Tibial nerve (tissue), 4 donors: ENCODE data around the gene SDK1. TPM values are rescaled to one million over a fixed set of nuclear protein-coding genes. Genes with fewer than 3 reads are reported as not detected.

Experiments
- DNase-seq, 2 donors: peaks; one replicate each; pipeline ENCODE4 v3.0.0-alpha.2; 2019; ENCODE audit warnings: low spot score in 2 of 2
- H3K27ac ChIP-seq, 4 donors: fragments of 200-600 bp; sonication (generic) in 3 of 4; one replicate each; pipeline ENCODE4 v1.5.1; 2017 to 2019; ENCODE audit warnings: mild to moderate bottlenecking in 1 of 4
- H3K27me3 ChIP-seq, 2 donors: fragments of 200-600 bp; sonication (generic) in 1 of 2; one replicate each; pipeline versions ENCODE4 v1.5.1 to v1.6.0; 2017 to 2019
- H3K36me3 ChIP-seq, 3 donors: fragments of 200-600 bp; sonication (generic); one replicate each; pipeline ENCODE4 v1.5.1; 2018 to 2019
- H3K4me1 ChIP-seq, 4 donors: fragments of 200-600 bp; sonication (generic) in 3 of 4; one replicate each; pipeline ENCODE4 v1.5.1; 2017 to 2019
- H3K4me3 ChIP-seq, 4 donors: fragments of 200-600 bp; sonication (generic) in 3 of 4; one replicate each; pipeline ENCODE4 v1.5.1; 2017 to 2019; ENCODE audit warnings: mild to moderate bottlenecking in 1 of 4, moderate library complexity in 1 of 4
- H3K9me3 ChIP-seq, 4 donors: fragments of 200-600 bp; sonication (generic) in 3 of 4; one replicate each; pipeline ENCODE4 v1.5.1; 2017 to 2019
- EP300 ChIP-seq, 2 donors: sonication (generic); formaldehyde crosslinking; IDR thresholded peaks; one replicate each; pipeline ENCODE4 v1.6.1; 2017; ENCODE audit warnings: antibody characterized with exemption in 2 of 2, mild to moderate bottlenecking in 1 of 2
- POLR2A ChIP-seq, 2 donors: fragments of 450-650 bp; IDR thresholded peaks; one replicate each; pipeline ENCODE4 v1.6.1; 2017; ENCODE audit warnings: antibody characterized with exemption in 2 of 2, mild to moderate bottlenecking in 2 of 2, moderate library complexity in 2 of 2
- WGBS, 2 donors: methylation state at CpG; one replicate each; pipeline ENCODE4 v1.1.5; 2018; 5-methylcytosine and 5-hydroxymethylcytosine counted together
- total RNA-seq, 4 donors: library from RNA; depleted of rRNA; stranded (reverse); fragments of >200 nt; gene quantifications; one replicate each; pipeline ENCODE4 v1.1.0, GENCODE V29; 2016
- TF ChIP-seq, protein P1 (sequence below), 5 experiments: fragments of 200-600 bp in 3 of 5; fragments of 450-650 bp in 2 of 5; sonication (generic) in 3 of 5; IDR thresholded peaks; one replicate each; pipeline ENCODE4 v1.5.1; 2016 to 2019; ENCODE audit warnings: antibody characterized with exemption in 5 of 5, mild to moderate bottlenecking in 3 of 5, moderate library complexity in 2 of 5

Gene SDK1
- total RNA-seq, 4 donors from 2014 or later, result 8.2 to 16.2 (median 12.9) TPM

DNA sequence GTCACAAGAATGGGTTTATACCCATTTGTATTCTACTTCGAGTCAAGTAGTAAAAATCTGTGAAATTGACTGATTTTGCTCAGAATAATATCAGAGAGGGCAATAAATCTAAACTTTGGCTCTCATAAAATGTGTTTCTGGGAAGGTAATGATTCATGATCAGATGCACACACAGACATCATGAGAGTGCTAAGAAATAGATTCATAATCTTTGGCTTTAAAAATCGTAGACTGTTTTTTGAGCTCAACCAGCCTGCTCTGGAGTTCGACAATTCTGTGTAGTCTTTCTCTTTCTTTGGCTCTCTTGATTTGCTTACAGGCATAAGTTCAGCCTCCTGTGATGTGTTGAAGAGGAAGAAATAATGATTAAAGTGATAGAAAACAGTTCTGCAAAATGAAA, 494.7 kb downstream of the SDK1 start:
- TF ChIP-seq EP300 (IDR thresholded peaks at IDR 0.05) (no peak), POLR2A (IDR thresholded peaks at IDR 0.05) (no peak)
- TF ChIP-seq, protein P1, sequence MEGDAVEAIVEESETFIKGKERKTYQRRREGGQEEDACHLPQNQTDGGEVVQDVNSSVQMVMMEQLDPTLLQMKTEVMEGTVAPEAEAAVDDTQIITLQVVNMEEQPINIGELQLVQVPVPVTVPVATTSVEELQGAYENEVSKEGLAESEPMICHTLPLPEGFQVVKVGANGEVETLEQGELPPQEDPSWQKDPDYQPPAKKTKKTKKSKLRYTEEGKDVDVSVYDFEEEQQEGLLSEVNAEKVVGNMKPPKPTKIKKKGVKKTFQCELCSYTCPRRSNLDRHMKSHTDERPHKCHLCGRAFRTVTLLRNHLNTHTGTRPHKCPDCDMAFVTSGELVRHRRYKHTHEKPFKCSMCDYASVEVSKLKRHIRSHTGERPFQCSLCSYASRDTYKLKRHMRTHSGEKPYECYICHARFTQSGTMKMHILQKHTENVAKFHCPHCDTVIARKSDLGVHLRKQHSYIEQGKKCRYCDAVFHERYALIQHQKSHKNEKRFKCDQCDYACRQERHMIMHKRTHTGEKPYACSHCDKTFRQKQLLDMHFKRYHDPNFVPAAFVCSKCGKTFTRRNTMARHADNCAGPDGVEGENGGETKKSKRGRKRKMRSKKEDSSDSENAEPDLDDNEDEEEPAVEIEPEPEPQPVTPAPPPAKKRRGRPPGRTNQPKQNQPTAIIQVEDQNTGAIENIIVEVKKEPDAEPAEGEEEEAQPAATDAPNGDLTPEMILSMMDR (IDR thresholded peaks at IDR 0.05), result no peak
- WGBS, 2 donors, result 72 to 77% methylated on average over 3 of the region's 3 CpGs
- Histone ChIP-seq H3K9me3 (no peaks in the 10 kb centered on the region), H3K4me3 (no peak overlapping the region), H3K27me3 (no peaks in the 10 kb centered on the region), H3K36me3 (no peaks in the 10 kb centered on the region), H3K27ac (no peak overlapping the region), H3K4me1 (no peaks in the 10 kb centered on the region)
- DNase-seq, result no peak

DNA sequence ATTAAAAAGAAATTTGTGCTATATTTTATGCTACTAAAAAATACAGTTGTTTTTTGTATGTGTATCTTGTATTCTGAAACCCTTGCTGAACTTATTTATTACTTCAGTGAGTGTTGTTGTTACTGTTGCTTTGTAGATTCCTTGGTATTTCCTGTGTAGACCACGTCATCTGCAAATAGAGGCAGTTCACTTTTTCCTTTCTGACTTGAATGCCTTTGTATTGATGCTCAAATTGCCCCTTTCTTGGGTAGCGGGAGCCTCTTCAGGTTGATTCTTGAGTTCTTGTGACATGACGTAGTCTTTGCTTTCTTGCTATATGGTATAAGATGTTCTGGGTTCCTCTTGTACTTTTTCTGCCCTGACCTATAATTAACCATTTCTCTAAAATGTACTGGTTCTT, 504.1 kb downstream of the SDK1 start:
- 72 to 80% methylated on average over 3 of the region's 3 CpGs for WGBS, 2 donors
- Histone ChIP-seq H3K27me3 (no peaks in the 10 kb centered on the region), H3K27ac (no peak overlapping the region), H3K36me3 (no peaks in the 10 kb centered on the region), H3K9me3 (peaks cover 0 to under 1% (median 0%) of the 10 kb centered on the region in 4 donors), H3K4me3 (no peak overlapping the region), H3K4me1 (no peaks in the 10 kb centered on the region)
- no peak for DNase-seq
- TF ChIP-seq EP300 (IDR thresholded peaks at IDR 0.05) (no peak), POLR2A (IDR thresholded peaks at IDR 0.05) (no peak)
- TF ChIP-seq, protein P1 (IDR thresholded peaks at IDR 0.05), result no peak

DNA sequence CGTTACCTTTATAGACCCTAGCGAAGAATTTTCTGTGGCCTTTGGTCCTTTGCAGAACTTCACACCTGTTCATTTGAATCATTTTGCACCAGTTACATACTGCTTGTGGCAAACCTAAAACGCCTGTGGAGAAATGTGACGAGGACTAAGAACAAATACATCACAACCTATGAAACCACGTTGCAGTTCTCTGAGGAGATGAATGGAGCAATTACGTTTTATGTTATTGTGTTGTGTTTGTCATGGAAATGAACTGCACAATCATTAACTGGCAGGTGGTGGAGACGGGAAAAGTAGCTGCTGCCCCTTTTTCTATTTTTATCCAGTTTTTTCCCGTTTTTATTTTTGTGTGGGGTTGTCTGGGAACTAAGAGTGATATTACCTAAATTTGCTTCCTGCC, 505.5 kb downstream of the SDK1 start:
- Histone ChIP-seq H3K4me1 (no peaks in the 10 kb centered on the region), H3K27ac (no peak overlapping the region), H3K4me3 (no peak overlapping the region), H3K9me3 (peaks cover 0 to 2% (median 0%) of the 10 kb centered on the region in 4 donors), H3K27me3 (no peaks in the 10 kb centered on the region), H3K36me3 (no peaks in the 10 kb centered on the region)
- 79 to 89% methylated on average over 8 of the region's 8 CpGs for WGBS, 2 donors
- DNase-seq, result no peak
- TF ChIP-seq EP300 (IDR thresholded peaks at IDR 0.05), result no peak
- TF ChIP-seq POLR2A (IDR thresholded peaks at IDR 0.05), result no peak
- TF ChIP-seq, protein P1 (IDR thresholded peaks at IDR 0.05), result no peak

DNA sequence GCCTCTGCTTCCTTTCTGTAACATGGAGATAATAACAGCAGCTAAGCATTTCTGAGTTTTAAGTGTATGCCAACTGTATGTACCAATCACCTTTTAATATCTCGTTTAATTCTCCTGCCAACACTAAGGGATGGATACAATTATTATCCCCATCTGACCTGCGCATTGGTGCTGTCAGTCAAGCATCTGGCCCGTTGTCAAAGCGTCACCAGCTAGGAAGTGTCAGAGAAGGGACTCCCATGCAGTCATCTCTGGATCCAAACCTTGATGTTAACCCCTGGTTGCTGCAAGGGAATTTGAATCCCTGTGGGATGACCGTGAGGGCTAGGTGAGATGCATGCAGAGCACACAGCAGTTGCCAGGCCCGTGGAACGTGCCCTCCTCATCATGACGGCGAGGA, 506.8 kb downstream of the SDK1 start:
- Histone ChIP-seq H3K27ac (no peak overlapping the region), H3K36me3 (no peaks in the 10 kb centered on the region), H3K9me3 (peaks cover 0 to 2% (median 0%) of the 10 kb centered on the region in 4 donors), H3K4me1 (no peaks in the 10 kb centered on the region), H3K4me3 (no peak overlapping the region), H3K27me3 (no peaks in the 10 kb centered on the region)
- TF ChIP-seq EP300 (IDR thresholded peaks at IDR 0.05), result no peak
- TF ChIP-seq, protein P1 (IDR thresholded peaks at IDR 0.05), result no peak
- no peak for TF ChIP-seq POLR2A (IDR thresholded peaks at IDR 0.05)
- 90 to 91% methylated on average over 9 of the region's 9 CpGs for WGBS, 2 donors
- DNase-seq, result no peak

GRCh38 chr7:3821488-3821887, 520.4 kb downstream of the SDK1 start:
- no peak for DNase-seq
- no peaks in the 10 kb centered on the region for H3K27me3 ChIP-seq
- H3K4me1 ChIP-seq, result no peaks in the 10 kb centered on the region
- H3K9me3 ChIP-seq, result no peaks in the 10 kb centered on the region
- H3K36me3 ChIP-seq, result no peaks in the 10 kb centered on the region
- no peak overlapping the region for H3K27ac ChIP-seq
- 79 to 87% methylated on average over 6 of the region's 6 CpGs for WGBS, 2 donors
- TF ChIP-seq, protein P1 (IDR thresholded peaks at IDR 0.05), result no peak
- TF ChIP-seq EP300 (IDR thresholded peaks at IDR 0.05) (no peak), POLR2A (IDR thresholded peaks at IDR 0.05) (no peak)
- H3K4me3 ChIP-seq, result no peak overlapping the region
